Keratinocyte (primary cell): Measurements from ENCODE around the gene SEC61A2.

Source experiments
- EZH2 ChIP-seq: IDR thresholded peaks from one replicate; pipeline ENCODE4 v1.6.1; 2012; ENCODE audit warnings: inconsistent platforms, mild to moderate bottlenecking, low read length, moderate library complexity
- TF ChIP-seq, protein P1 (sequence below), 3 experiments: IDR thresholded peaks in 1 of 3; conservative IDR thresholded peaks in 1 of 3; optimal IDR thresholded peaks in 1 of 3; 2 replicates in 2 of 3; 3 replicates in 1 of 3; pipeline versions ENCODE3 to v1.5.1; 2011; ENCODE audit warnings: low read length in 3 of 3, mild to moderate bottlenecking in 3 of 3, moderate library complexity in 2 of 3, control low read depth in 1 of 3, inconsistent platforms in 1 of 3; ENCODE audit not compliant: insufficient read depth in 2 of 3; ENCODE audit errors: extremely low read depth in 1 of 3

DNA sequence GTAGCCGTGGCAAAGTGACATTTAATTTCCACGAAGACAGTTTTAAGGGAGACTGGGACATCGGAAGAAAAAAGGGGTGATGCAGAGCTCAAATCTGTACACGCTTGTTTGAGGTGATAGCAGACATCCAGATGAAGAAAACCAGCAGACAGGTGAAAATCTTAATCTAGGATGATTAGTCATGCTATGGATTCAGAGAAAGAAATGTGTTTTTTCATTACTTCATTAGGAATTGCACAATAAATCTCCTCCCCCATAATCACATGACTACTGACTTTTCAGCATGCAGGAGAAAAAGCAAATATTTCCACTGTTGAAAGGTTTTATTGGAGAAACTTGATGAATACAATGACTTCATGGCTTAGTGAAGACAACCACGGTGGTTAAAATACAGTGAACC is 63.7 kb downstream of the SEC61A2 start:
- TF ChIP-seq, protein P1, sequence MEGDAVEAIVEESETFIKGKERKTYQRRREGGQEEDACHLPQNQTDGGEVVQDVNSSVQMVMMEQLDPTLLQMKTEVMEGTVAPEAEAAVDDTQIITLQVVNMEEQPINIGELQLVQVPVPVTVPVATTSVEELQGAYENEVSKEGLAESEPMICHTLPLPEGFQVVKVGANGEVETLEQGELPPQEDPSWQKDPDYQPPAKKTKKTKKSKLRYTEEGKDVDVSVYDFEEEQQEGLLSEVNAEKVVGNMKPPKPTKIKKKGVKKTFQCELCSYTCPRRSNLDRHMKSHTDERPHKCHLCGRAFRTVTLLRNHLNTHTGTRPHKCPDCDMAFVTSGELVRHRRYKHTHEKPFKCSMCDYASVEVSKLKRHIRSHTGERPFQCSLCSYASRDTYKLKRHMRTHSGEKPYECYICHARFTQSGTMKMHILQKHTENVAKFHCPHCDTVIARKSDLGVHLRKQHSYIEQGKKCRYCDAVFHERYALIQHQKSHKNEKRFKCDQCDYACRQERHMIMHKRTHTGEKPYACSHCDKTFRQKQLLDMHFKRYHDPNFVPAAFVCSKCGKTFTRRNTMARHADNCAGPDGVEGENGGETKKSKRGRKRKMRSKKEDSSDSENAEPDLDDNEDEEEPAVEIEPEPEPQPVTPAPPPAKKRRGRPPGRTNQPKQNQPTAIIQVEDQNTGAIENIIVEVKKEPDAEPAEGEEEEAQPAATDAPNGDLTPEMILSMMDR (optimal IDR thresholded peaks at IDR 0.05 in 1 of 3, IDR thresholded peaks at IDR 0.05 in 1 of 3, conservative IDR thresholded peaks at IDR 0.05 in 1 of 3; ENCODE audit: extremely low read depth in 1 of 3, insufficient read depth in 2 of 3, low read length in 3 of 3): no peak
- no peak for TF ChIP-seq EZH2
